ENCODE results near the gene MYMK. TPM values are rescaled to one million over a fixed set of nuclear protein-coding genes. Genes with fewer than 3 reads are reported as not detected.
A peak's percentile ranks its signal among the peaks of the same experiment; 100 is the strongest.

The MYMK gene
- total and polyA plus RNA-seq, 12 donors, result not detected

DNA sequence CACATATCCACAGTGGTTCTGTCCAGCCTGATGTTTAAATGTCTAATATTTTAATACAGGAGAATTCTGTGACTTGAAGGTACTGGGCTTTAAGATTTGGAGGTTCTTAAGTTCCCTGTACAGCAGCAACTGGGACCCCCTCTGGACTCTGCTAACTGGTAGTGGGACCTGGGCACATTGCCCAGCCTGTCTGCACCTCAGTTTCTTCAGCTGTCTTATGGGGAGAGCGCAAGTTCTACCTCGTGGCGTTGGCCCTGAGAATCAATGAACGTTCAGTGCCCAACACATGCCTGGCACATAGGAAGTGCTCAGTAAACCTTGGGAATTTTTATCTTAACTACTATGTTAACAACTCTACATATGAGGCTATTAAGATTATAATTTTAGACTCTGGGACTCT is 47.3 kb downstream of the MYMK start:
- Histone ChIP-seq H3K36me3 (peaks cover 0 to 46% (median 0%) of the 10 kb centered on the region in 9 donors), H3K4me1 (peaks cover 7 to 65% (median 18%) of the 10 kb centered on the region in 9 donors), H3K27me3 (peaks cover 0 to 7% (median 0%) of the 10 kb centered on the region in 7 donors), H3K9me3 (no peaks in the 10 kb centered on the region), H3K4me3 (peak overlapping the region in 1 of 10 donors; percentile 77), H3K27ac (peak overlapping the region in 1 of 10 donors; percentile 90)
- no peak for ATAC-seq
- intact Hi-C loops (cut with DNase I), result loop anchor here in 1 of 10 donors (5.0 kb wide), 1 partner anchor 1125 kb away; the partner anchor contains the start of gene SETX
- DNase-seq, result peak in 1 of 2 donors; percentile 10
- TF ChIP-seq, protein P1, sequence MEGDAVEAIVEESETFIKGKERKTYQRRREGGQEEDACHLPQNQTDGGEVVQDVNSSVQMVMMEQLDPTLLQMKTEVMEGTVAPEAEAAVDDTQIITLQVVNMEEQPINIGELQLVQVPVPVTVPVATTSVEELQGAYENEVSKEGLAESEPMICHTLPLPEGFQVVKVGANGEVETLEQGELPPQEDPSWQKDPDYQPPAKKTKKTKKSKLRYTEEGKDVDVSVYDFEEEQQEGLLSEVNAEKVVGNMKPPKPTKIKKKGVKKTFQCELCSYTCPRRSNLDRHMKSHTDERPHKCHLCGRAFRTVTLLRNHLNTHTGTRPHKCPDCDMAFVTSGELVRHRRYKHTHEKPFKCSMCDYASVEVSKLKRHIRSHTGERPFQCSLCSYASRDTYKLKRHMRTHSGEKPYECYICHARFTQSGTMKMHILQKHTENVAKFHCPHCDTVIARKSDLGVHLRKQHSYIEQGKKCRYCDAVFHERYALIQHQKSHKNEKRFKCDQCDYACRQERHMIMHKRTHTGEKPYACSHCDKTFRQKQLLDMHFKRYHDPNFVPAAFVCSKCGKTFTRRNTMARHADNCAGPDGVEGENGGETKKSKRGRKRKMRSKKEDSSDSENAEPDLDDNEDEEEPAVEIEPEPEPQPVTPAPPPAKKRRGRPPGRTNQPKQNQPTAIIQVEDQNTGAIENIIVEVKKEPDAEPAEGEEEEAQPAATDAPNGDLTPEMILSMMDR (IDR thresholded peaks at IDR 0.05), result no peak
- WGBS, 2 donors, result 94 to 95% methylated on average over 4 of the region's 4 CpGs

DNA sequence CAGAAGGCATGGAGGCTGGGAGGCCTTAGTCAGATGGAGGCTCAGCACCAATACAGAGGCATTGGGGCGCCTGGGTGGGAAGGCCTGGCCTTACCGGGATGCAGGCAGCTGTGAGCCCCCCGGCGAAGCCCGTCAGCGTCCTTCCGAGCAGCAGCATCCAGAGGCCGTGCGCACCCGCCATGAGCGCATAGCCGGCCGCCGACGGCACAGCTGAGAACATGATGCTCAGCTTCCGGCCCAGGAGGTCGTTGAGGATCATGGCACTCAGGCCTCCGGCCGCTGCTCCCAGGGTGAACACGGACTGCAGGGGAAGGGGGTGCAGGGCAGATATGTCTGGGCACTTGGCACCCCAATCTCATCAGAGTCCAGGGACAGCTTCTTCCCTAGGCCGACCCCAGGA is 47.8 kb downstream of the MYMK start:
- Histone ChIP-seq H3K4me3 (peak overlapping the region in 1 of 10 donors; percentile 18), H3K27me3 (peaks cover 0 to 7% (median 0%) of the 10 kb centered on the region in 7 donors), H3K36me3 (peaks cover 0 to 51% (median 0%) of the 10 kb centered on the region in 9 donors), H3K9me3 (no peaks in the 10 kb centered on the region), H3K27ac (peak overlapping the region in 1 of 10 donors; percentile 44), H3K4me1 (peaks cover 7 to 65% (median 18%) of the 10 kb centered on the region in 9 donors)
- TF ChIP-seq, protein P1 (IDR thresholded peaks at IDR 0.05), result no peak
- DNase-seq, result peak in 1 of 2 donors; percentile 14
- ATAC-seq, result no peak
- WGBS, 2 donors, result 95 to 97% methylated on average over 21 of the region's 21 CpGs
- intact Hi-C loops (cut with DNase I), result loop anchor here in 1 of 10 donors (5.0 kb wide), 1 partner anchor 1125 kb away; the partner anchor contains the start of gene SETX

DNA sequence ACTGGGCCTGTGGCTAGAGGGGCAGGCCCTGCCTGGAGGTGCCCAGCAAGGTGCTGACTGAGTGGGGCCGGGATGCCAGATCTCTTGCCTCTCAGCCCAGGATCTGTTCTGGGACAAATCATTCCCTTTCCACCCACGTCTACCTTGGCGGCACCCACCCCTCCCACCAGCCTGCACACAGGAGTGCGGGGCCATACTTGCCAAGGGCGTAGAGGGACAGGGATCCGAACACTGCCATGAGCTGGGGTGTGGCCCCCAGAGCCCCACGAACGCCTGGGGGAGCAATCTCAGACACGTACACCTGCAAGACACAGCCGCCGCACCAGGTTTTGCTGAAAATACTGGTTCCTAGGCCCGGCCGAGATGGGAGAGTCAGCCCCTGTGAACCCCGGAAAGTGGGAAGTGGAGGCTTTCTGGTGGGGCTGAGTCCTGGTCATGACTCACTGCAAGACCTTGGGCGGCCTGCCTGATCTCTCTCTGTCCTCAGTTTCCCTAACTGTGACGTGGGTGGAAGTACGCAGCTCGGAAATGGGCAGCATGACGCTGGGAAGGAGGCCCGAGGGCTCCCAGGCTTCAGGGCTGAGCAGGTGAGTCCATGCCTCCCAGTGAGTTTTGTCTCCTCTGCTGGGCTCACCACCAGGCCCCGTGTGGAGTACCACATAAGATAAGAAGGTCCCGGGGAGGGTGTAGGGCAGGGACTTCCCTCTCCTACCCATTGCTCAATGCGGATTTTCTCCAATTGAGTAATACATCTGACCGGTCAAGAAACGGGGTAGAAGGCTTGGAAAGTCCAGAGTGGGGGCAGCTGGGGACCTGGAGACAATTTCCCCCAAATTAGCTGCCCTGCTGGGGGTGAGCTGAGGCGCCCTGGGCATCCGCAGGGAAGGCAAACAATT is 48.5 kb downstream of the MYMK start:
- Histone ChIP-seq H3K9me3 (no peaks in the 10 kb centered on the region), H3K4me3 (peak overlapping the region in 1 of 10 donors; percentile 18), H3K27ac (no peak overlapping the region), H3K4me1 (peaks cover 7 to 72% (median 18%) of the 10 kb centered on the region in 9 donors), H3K36me3 (peaks cover 0 to 58% (median 0%) of the 10 kb centered on the region in 9 donors), H3K27me3 (peaks cover 0 to 7% (median 0%) of the 10 kb centered on the region in 7 donors)
- DNase-seq (no peak), ATAC-seq (no peak)
- intact Hi-C loops (cut with DNase I), result loop anchor here in 1 of 10 donors (5.0 kb wide), 1 partner anchor 1124 kb away; the partner anchor contains the start of gene SETX
- WGBS, 2 donors, result 90% methylated on average over 27 of the region's 27 CpGs
- TF ChIP-seq, protein P1 (IDR thresholded peaks at IDR 0.05), result no peak

DNA sequence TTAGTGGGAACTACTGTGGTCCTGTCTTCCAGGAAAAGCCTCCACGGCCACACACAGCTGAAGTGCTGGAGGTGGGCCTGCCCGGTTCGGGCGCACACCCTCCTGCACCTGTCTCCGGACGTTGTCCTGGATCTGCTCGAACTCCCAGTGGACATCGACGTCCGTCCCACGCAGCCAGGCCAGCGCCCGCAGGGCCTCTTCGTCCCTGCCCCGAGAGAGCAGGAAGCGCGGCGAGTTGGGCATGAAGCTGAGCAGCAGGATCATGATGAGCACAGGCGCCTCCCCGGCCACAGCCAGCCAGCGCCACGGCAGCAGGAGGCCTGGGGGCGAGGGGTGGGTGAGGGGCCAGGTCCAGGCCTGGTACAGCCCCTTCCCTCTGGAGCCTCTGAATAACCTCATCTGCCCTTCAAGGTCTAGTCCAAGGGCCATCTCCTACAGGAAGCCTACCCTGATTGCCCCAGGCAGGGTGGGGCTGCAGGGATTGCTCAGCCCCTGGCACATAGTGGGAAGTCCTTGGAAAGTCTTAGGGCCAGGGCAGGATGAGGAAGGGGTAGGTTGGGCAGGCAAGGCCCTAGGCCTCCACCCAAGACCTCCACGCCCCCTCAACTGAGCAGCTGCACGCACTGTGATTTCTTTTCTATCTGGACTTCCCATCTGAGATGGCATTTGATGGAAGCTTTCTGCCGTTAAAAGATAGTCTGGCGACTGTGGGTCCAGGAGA is 49.3 kb downstream of the MYMK start:
- H3K9me3 ChIP-seq, result no peaks in the 10 kb centered on the region
- WGBS, 2 donors, result 92 to 94% methylated on average over 27 of the region's 27 CpGs
- no peak overlapping the region for H3K27ac ChIP-seq
- H3K36me3 ChIP-seq, result peaks cover 0 to 58% (median 0%) of the 10 kb centered on the region in 9 donors
- intact Hi-C loops (cut with DNase I), result loop anchor here in 1 of 10 donors (5.0 kb wide), 1 partner anchor 1123 kb away; the partner anchor contains the start of gene SETX
- TF ChIP-seq, protein P1 (IDR thresholded peaks at IDR 0.05), result no peak
- H3K4me1 ChIP-seq, result peaks cover 7 to 72% (median 18%) of the 10 kb centered on the region in 9 donors
- no peak for ATAC-seq
- peaks cover 0 to 7% (median 0%) of the 10 kb centered on the region in 7 donors for H3K27me3 ChIP-seq
- H3K4me3 ChIP-seq, result no peak overlapping the region
- no peak for DNase-seq

Data from heart right ventricle (tissue), 16 donors.